GM10248 (cell line): Measurements from ENCODE around the gene PAX3.

ENCODE experiments used
- CTCF ChIA-PET: fragments of 300-600 bp; sonication (Branson Sonifier 250); formaldehyde crosslinking; extraction: SDS; loops from one replicate; lab custom pipeline; 2021; ENCODE audit warnings: antibody characterized with exemption; lab: Yijun Ruan, JAX
- POLR2A ChIA-PET: fragments of 350-650 bp; sonication (Branson Sonifier 250); formaldehyde crosslinking; extraction: SDS; loops from one replicate; lab custom pipeline; 2020; ENCODE audit warnings: antibody characterized with exemption; lab: Yijun Ruan, JAX
- DNase-seq: peaks from one replicate; pipeline ENCODE4 v3.0.0; 2012; ENCODE audit errors: extremely low spot score
- TF ChIP-seq, protein P1 (sequence below): IDR thresholded peaks from 2 replicates; pipeline ENCODE4 v1.5.1; 2012; ENCODE audit warnings: mild to moderate bottlenecking, low read depth; ENCODE audit errors: extremely low read depth, missing control alignments, control extremely low read depth

PAX3 gene

GRCh38 chr2:222242532-222242931 lies 56.3 kb downstream of the PAX3 start:
- ChIA-PET CTCF (no interaction called here), POLR2A (no interaction called here)
- no peak for DNase-seq
- TF ChIP-seq, protein P1, sequence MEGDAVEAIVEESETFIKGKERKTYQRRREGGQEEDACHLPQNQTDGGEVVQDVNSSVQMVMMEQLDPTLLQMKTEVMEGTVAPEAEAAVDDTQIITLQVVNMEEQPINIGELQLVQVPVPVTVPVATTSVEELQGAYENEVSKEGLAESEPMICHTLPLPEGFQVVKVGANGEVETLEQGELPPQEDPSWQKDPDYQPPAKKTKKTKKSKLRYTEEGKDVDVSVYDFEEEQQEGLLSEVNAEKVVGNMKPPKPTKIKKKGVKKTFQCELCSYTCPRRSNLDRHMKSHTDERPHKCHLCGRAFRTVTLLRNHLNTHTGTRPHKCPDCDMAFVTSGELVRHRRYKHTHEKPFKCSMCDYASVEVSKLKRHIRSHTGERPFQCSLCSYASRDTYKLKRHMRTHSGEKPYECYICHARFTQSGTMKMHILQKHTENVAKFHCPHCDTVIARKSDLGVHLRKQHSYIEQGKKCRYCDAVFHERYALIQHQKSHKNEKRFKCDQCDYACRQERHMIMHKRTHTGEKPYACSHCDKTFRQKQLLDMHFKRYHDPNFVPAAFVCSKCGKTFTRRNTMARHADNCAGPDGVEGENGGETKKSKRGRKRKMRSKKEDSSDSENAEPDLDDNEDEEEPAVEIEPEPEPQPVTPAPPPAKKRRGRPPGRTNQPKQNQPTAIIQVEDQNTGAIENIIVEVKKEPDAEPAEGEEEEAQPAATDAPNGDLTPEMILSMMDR, result no peak

DNA sequence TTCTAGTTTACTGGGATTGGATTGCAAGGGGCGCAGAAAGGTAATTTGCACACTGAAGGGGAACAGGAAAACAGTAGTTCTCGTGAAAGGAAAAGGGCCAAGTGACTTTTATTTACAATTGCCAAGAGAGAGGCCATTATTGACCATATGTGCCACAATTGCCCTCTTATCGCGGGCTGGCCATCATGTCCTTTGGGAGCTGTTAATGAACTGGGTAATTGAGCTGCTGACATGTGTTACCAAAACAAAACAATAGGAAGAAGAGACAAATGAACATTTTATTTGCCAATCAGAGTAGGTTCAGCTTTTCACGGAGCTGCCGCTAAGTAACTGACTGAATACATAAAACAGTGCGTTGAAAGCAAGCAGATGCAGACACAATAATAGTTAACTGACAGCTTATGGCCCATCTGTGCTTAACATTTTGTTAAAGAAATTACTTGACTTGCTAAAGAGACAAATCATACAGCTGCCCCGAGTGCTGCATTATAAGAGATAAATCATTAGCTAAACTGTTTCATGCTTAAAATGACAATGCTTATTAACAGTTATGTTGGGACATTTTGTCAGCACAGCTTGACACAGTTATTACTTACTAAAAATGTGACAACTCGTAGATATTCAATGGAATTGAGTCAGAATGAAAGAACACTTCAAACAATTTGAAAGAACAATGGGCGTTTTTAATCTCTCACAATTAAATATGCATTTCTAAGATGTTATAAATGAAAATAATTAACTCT lies 57.5 kb downstream of the PAX3 start:
- TF ChIP-seq, protein P1, result no peak
- ChIA-PET POLR2A (no interaction called here), CTCF (interaction anchor here (0.7 to 1.3 kb wide), 4 partner anchors 11 to 40 kb away, joined by 3 to 4 read pairs (median 3); no protein-coding TSS in a partner anchor)
- no peak for DNase-seq

- TF ChIP-seq, protein P1, result no peak
- ChIA-PET CTCF (interaction anchor here (1.1 to 1.3 kb wide), 2 partner anchors 12 to 28 kb away, joined by 3 read pairs; no protein-coding TSS in a partner anchor), POLR2A (no interaction called here)
- no peak for DNase-seq
These were observed 58.1 kb downstream of the PAX3 start for GRCh38 chr2:222240676-222241049.

DNA sequence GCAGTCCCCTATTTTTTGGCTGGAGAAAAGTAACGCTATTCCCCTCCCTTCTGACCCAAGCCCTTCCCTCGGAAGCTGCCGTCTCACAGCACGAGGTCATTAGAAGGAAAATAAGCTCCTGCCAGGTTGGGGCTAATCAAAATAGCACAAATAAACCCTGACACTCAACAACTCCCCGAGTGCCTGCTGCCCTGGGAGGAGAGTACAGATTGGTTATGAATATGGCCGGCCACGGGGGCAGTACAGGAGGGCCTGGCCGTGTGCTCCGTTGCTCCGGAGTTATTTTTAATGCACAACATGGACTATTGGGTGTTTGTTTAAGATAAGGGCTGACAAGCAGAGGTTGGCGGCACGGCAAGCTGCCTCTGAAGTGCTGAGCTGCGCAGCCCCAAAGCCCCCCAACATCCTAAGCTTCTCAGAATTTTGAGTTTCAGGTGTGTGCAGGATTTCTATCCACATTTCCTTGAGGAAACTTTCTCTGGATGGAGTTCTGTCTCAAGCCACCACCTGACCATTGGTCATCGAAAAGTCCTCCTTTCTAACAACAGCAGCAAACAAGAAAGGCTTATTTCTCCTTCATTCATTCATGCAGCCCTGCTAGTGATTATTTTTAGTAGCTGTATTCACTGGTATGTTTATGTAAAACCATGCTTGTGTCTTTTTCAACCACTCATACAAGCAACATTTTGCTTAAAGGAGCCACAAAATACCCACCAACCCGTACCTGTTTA lies 58.7 kb downstream of the PAX3 start:
- POLR2A ChIA-PET, result no interaction called here
- CTCF ChIA-PET, result interaction anchor here (1.0 to 1.3 kb wide), 4 partner anchors 11 to 215 kb away, joined by 3 to 5 read pairs (median 4); no protein-coding TSS in a partner anchor

DNA sequence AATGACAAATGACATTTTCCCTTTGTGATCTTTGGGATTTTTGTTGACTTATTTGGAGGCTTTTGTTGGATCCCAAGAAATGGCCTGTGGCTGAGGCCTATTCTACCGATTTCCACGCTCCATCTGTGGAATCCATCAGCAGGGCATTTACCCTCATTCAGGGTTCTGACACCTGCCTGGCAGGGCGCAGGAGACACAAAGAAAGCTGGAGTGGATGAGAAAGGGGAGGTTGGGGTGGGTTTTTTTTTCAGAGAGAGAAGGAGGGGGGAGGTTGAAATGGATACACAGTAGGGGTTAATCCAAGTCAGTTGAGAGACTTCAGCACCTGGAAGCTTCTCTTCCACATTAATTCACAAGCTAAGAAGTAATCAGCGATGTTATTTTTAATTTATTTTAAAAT lies 59.7 kb downstream of the PAX3 start:
- DNase-seq, result no peak
- ChIA-PET POLR2A (no interaction called here), CTCF (interaction anchor here (1.2 kb wide), 1 partner anchor 214 kb away, joined by 5 read pairs; no protein-coding TSS in a partner anchor)
- TF ChIP-seq, protein P1, result no peak

More for the DNA sequence above, 58.7 kb downstream of the PAX3 start:
- DNase-seq, result no peak
- TF ChIP-seq, protein P1, result no peak

- DNase-seq, result no peak
- TF ChIP-seq, protein P1, result no peak
- POLR2A ChIA-PET, result no interaction called here
- CTCF ChIA-PET, result interaction anchor here (1.4 kb wide), 1 partner anchor 9 kb away, joined by 3 read pairs; no protein-coding TSS in a partner anchor
These were observed 60.7 kb downstream of the PAX3 start for GRCh38 chr2:222238072-222238471.
